ENCODE results near the gene HBE1. TPM values are rescaled to one million over a fixed set of nuclear protein-coding genes. Genes with fewer than 3 reads are reported as not detected.

The HBE1 gene
- total and polyA plus RNA-seq, 9 of the 15 experiments (the other 6 are each of a cell fraction or from before 2014, with no cell fraction given), result 612 to 10,250 (median 2,181) TPM

DNA sequence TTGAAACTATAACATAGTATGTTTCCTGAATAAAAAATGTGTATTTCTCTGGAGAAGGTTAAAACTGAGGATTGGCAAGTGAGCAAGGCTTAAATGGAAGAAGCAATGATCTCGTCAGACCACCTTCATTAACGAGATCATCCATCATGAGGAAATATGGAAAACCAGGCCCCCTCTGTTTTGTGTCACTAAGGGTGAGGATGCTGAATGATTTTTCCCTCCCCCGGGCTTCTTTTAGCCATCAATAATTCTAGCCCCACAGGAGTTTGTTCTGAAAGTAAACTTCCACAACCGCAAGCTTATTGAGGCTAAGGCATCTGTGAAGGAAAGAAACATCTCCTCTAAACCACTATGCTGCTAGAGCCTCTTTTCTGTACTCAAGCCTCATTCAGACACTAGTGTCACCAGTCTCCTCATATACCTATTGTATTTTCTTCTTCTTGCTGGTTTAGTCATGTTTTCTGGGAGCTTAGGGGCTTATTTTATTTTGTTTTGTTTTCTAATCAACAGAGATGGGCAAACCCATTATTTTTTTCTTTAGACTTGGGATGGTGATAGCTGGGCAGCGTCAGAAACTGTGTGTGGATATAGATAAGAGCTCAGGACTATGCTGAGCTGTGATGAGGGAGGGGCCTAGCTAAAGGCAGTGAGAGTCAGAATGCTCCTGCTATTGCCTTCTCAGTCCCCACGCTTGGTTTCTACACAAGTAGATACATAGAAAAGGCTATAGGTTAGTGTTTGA, 5.8 kb upstream of the HBE1 start (continued):
- TF ChIP-seq, protein P1, sequence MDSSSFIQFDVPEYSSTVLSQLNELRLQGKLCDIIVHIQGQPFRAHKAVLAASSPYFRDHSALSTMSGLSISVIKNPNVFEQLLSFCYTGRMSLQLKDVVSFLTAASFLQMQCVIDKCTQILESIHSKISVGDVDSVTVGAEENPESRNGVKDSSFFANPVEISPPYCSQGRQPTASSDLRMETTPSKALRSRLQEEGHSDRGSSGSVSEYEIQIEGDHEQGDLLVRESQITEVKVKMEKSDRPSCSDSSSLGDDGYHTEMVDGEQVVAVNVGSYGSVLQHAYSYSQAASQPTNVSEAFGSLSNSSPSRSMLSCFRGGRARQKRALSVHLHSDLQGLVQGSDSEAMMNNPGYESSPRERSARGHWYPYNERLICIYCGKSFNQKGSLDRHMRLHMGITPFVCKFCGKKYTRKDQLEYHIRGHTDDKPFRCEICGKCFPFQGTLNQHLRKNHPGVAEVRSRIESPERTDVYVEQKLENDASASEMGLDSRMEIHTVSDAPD (CRISPR knock-in tag; IDR thresholded peaks at IDR 0.05), result no peak
- TF ChIP-seq ZNF584 (CRISPR knock-in tag; IDR thresholded peaks at IDR 0.05; ENCODE audit: low read depth), result no peak
- TF ChIP-seq KLF6 (CRISPR knock-in tag; IDR thresholded peaks at IDR 0.05; ENCODE audit: borderline replicate concordance), result no peak
- TF ChIP-seq ZKSCAN1 (IDR thresholded peaks at IDR 0.05; ENCODE audit: low read depth, low read length), result no peak
- TF ChIP-seq ZNF140 (CRISPR knock-in tag; IDR thresholded peaks at IDR 0.05), result no peak
- TF ChIP-seq ZNF41 (CRISPR knock-in tag; conservative IDR thresholded peaks at IDR 0.05), result no peak
- TF ChIP-seq, protein P2, sequence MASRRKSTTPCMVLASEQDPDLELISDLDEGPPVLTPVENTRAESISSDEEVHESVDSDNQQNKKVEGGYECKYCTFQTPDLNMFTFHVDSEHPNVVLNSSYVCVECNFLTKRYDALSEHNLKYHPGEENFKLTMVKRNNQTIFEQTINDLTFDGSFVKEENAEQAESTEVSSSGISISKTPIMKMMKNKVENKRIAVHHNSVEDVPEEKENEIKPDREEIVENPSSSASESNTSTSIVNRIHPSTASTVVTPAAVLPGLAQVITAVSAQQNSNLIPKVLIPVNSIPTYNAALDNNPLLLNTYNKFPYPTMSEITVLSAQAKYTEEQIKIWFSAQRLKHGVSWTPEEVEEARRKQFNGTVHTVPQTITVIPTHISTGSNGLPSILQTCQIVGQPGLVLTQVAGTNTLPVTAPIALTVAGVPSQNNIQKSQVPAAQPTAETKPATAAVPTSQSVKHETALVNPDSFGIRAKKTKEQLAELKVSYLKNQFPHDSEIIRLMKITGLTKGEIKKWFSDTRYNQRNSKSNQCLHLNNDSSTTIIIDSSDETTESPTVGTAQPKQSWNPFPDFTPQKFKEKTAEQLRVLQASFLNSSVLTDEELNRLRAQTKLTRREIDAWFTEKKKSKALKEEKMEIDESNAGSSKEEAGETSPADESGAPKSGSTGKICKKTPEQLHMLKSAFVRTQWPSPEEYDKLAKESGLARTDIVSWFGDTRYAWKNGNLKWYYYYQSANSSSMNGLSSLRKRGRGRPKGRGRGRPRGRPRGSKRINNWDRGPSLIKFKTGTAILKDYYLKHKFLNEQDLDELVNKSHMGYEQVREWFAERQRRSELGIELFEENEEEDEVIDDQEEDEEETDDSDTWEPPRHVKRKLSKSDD (conservative IDR thresholded peaks at IDR 0.05; ENCODE audit: low read length), result no peak
- peak; percentile 25 for TF ChIP-seq NEUROD1 (IDR thresholded peaks at IDR 0.05; ENCODE audit: borderline replicate concordance, low read depth, low read length, partially characterized antibody)
- no peak for TF ChIP-seq KLF10 (CRISPR knock-in tag; IDR thresholded peaks at IDR 0.05)
- peak; percentile 63; the same call in 1 of the 2 replicates for TF ChIP-seq BRD4 (IDR thresholded peaks at IDR 0.05)
- no peak for TF ChIP-seq EWSR1 (IDR thresholded peaks at IDR 0.05; ENCODE audit: borderline replicate concordance, low read depth, partially characterized antibody)
- TF ChIP-seq HSF4 (CRISPR knock-in tag; IDR thresholded peaks at IDR 0.05; ENCODE audit: borderline replicate concordance), result 0 out of 2 replicates have a peak, but pooled peaks have one; percentile 14
- TF ChIP-seq ZNF212 (CRISPR knock-in tag; IDR thresholded peaks at IDR 0.05), result no peak

Measured in K562 (cell line).